Measurements from ENCODE around the gene CHMP1B.
"Not testable (repeated sequence)": the region's sequence is repeated elsewhere in the genome, so short reads cannot be mapped to it uniquely, and the experiment has no call there.

Gene CHMP1B

DNA sequence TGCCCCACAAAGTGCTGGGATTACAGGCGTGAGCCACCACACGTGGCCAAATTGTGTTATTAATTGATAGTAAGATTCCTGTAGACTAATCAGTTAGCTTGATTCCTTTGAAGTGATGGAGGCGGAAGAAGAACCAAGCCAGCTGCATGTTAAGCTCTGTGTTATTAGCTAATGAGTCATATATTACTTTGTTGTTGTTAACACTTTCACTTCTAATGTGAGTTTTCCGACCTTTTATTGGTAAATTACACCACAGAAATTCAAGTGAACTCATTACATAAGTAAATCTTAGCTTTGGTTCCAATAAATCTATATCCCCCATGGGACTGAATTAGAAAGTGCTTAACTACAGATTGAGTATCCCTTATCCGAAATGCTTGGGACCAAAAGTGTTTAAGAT lies 20.3 kb downstream of the CHMP1B start:
- peak; percentile 13 for DNase-seq (ENCODE audit: low spot score)

DNA sequence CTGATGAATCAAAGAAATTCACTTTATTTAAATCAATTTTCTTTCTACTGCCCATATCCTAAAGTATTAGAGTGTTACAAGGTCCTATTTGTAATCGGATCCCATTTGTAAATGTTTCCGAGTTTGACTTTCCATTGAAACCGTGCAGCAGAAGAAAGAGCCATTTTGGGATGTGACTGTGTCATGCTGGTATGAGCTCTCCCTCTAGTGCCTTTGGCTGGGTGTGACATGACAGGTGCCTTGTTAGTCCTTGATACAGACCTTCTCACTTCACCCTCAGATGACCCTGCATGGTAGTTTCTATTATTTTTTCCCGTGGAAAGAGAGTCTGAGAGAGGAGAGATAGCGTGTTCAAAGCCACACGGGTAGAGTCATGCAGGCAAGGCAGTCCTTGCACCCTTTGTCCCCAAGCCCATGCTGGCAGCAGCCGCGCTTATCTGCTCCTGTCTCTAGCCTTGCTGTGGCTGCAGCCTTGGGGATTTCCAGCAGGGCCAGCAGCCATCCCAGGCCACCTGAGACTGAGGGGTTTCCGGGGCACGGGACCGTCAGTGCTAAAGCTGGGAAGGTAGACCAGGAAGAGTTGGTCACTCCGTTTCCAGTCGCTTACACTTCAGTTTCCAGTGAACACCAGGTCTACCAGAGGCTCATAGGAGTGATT lies 21.4 kb downstream of the CHMP1B start:
- peak; percentile 32 for DNase-seq (ENCODE audit: low spot score)

DNA sequence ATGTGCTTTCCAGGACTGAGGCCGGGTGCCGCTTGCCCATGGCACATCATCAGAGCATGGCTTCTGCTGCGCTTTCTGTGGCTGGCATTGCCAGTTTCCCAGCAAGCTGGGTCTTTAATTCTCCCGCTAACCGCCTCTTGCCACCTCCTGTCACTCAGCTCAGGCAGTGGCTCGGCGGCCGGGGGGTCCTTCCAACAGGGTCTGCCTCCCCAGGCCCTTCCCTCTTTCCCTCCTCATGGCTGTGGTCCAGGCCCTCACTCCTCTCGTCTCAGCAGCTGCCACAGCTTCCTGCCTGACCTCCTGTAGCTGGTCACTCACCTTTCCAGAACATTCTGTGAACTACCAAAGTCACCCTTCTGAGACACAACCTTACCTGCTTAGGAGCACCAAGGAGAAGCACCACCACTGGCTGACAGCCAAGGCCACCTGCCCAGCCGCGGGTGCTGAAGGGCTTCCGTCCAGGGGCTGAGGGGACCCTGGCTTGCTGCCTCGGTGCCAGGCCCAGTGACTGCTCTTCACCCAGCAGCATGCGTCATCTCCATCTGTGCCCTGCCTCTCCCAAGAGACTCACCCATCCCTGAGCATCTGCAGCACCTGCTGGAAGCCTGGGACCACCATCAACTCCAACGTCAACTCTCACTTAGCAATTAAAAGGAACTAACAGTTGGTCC lies 22.6 kb downstream of the CHMP1B start:
- DNase-seq (ENCODE audit: low spot score), result no peak

DNA sequence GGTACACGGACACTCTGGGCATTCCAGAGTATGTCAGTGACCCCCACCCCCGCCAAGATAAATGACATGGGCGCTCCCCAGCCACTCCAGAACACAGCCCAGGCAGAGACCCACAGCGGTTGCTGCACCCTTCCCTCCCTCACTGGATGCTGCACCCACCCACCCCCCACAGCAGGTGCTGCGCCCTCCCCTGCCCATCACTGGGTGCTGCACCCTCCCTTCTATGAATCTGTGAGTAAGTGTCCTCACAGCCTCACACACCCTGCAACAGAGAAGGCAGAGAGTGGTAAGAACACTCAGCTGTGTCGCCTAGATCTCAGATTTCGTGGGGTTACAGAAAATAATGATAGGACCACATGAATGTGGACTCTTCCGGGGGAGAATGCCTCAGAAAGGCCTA lies 23.5 kb downstream of the CHMP1B start:
- no peak for DNase-seq (ENCODE audit: low spot score)

DNA sequence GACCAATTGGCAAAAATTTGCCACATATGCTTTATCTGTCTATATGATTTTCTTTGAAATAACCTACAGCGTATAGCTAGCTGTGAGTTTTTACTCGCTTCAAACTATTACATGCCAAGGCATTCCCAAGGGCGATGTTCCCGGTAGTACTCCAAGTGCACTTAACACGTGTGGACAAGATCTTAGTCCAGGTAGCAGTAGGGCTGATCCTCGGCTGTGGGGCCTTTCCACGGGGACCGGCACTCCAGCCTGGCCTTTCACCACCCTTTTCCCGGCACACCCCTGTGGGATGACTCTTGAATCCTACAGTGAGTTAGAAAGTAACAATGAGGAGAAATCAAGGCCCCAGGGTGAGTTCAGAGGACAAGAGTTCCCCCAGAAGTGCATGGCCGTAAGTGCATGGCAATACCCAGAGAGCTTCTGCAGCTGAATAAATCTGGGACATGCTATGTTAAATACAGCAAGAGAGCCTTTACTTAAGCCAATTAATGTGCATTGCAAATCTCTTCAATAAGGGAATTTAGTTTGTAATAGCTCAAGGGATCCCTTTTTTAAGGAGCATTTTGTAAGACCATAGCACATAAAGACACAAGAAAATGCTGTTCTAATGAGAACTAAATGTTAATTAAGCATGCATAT lies 26.4 kb downstream of the CHMP1B start:
- no peak for DNase-seq (ENCODE audit: low spot score)

DNA sequence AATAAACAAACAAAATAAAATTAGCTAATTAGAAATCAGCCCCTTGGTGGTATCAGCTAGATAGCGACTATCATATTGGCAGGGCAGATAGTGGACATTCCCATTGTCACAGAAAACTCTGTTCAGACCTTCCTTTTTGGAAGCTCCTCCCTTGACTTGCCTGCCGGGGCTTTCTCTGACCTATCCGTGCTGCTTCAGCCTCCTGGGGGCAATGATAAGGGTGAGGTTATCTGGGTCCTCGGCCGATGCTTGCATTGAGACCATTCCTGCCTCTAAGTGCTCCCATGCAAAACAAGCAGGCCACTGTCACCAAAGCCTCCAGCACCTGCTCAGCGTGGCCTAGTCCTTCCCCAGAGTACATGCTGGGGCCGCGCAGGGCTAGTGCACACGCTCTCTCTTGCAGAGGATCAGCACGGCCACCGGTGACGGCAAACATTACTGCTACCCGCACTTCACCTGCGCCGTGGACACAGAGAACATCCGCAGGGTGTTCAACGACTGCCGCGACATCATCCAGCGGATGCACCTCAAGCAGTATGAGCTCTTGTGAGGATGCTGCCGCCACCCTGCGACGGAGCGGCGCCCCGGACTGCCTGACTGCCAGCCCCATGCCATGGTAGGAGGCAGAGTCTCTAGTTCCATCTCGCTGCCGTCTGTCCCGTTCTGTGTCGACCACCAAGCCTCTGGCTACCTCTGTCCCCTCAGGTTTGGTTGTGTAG lies 29.5 kb downstream of the CHMP1B start:
- DNase-seq (ENCODE audit: low spot score), result no peak

DNA sequence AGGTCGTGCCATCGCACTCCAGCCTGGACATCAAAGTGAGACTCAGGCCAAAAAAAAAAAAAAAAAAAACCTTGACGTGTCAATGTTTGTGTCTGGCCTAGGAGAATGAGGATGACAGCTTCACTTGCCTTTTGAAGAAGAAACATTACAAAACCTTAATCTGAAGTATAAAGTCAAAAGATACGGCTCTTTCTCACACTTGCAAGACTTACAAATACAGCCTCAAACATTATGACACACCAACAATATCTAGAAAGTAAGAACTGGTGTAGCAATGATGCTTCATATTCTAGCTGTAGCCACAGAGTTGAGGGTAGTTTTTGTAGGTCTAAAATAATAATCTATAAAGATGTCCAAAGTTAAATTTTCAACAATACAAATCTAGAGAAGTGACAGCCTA lies 31.4 kb downstream of the CHMP1B start:
- DNase-seq (ENCODE audit: low spot score), result no peak

DNA sequence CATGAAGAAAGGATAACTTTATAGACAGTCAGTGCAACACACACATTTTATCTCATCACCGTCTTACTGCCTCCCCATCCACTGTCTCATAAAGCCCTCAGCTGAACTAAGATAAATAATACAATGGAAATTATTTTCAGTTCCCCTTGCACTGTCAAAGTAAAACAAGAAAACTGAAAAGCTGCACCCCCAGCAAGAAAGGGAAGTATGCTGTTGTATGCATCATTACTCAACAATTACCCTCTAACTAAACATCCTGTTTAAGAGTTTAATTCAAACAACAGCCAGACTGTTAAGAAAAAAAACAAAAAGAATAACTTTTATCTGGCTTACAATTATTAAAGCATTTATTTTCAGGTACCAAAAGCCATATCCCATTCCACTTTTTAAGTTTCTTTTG lies 31.9 kb downstream of the CHMP1B start:
- DNase-seq (ENCODE audit: low spot score), result no peak

DNA sequence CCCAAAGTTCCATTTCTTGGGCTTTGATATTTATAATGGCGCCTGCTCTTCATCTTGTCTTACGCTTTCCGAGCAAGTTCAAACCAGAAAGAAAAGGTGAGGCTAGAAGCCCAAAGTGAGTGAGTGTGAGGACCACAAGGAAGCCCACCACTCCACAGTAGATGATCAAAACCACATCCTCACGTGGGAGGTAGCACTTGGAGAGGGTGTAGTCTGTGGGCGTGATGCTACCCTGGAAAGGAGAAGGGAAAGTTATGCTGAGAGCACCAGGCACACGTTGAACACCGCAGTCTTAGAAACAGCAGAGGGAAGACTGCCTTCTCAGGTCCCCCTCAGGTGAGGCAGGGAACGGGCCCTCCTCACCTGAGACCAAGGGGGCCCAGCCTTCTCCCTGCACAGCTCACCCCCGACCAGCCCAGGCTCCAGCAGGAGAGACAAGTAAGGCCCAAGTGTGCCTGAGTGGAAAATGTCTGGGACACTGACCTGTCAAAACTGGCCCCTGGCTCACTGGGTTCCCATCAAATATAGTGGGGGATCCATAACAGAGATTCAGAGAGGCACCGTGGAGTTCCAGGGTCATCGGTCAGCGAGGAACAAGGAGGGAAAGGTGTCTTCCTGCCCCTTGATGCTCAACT lies 33.3 kb downstream of the CHMP1B start:
- no peak for DNase-seq (ENCODE audit: low spot score)

DNA sequence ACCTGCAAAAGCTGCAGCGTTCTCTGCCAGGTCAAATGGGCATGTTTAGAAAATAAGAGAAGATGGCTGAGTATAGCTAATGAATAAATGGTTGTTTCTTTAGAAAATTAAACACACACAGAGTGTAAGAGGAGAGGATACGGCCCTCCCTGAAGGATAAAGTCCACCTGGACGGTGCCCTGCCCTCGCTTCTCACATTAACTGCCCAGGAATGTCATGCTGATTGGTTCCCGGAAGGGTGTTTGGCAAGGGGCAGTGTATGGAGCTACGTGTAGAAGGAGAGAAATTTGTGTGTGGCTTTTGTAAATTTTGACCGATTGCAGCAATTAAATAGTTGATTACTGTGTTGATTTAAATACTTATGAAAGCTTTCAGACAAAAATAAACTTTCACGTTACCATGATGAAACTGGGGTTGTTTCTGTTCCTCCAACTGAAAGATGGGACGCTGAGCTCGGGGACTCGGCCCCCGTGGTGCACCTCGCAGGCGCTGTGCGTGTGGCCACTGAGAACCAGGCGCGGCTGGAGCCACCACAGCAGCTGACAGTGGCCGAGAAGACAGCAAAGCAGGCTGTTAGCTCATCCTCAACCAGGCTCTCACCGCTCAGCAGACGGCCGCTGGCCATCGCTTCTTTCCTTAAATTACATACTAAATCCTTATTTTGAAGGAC lies 34.2 kb downstream of the CHMP1B start:
- DNase-seq (ENCODE audit: low spot score), result no peak

DNA sequence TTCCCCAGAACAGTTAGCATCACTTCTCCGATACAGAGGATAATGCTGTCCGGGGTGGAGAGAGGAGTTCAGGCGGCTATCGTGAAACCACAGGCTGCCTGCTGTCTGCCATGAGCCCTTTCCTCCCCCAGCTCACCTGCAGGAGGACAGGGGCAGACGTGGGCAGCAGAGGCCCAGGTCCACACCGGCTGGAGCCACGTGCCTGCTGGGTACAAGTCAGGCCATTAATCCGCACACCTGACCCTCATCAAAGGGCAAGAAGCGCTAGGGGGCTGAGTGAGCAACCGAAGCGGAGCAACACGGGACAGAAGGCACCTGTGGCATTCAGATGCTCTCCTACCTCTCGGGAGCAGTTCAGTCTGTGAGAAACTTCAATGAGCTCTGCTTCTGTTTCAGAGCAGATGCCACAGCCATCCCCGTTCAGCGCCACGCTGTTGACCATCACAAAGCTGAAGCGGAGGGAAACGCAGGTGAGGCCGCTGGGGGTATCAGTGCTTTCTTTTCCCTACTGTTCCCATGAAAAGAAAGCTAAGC lies 35.4 kb downstream of the CHMP1B start:
- DNase-seq (ENCODE audit: low spot score), result no peak

DNA sequence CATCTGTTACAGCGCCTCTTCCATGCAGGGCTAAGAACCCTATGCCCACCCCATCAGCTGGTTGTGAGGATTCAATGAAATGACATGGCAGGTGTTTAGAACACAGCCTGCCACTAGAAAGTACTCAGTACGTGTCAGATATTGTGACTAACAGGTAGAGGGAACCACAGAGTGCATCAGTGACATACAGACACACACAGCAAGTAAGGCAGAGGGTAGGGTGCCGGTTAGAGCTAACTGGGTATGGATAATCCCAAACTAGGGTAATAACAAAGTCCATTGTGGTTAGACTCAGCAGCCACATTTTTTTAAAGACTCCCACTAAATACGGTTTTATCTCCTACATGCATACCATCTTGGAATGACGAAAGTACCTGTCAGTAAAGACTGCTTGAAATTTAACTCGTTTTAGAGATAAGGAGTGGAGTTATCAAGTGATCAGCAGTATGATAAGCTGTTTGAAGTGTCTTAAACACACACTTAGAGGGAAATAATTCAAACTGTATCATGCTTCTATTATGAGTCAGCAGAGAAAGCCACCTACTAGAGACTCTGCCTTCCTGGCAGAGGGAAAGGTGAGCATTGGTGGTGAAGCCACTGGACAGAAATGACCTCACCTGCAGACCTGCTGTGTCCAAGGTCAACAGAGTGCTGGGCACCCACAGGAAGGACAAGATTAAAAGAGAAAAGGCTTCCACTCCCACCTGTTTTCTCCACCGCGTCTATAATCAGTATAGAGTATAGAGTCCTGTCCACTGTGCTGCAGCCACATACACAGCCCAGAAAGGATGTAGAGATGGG lies 36.3 kb downstream of the CHMP1B start:
- no peak for DNase-seq (ENCODE audit: low spot score)

DNA sequence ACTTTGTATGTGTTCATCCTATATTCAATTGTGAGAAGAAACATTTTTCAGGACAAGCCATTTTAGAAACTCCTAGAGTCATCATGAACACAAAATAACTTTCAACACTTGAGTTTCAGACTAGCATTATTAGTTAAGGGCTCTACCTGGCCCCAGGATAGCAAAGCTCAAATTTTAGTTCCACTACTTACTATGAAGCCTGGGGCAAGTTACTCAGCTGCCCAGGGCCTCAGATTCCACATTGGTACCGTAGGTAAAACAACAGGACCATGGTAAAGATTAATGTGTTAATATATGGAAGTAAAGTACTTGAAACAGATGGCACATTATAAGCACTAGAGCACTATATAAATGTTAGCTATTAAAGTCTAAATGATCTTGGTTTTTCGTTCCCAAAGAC lies 37.5 kb downstream of the CHMP1B start:
- no peak for DNase-seq (ENCODE audit: low spot score)

DNA sequence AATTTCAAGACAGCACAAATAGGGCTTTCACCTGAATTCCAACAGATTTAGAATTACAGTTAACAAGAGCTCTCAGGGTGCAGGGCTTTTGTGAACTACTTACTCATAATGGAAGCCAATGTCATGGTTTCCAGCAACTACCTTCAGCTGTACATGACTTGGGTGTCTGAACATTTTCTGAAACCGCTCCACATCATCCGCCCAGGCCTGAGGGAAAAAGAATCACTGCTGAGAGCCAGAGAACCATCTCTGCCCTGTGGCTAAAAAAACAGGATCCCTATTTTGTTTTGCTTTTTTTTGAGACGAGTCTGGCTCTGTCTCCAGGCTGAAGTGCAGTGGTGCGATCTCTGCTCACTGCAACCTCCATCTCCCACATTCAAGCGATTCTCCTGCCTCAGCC lies 38.1 kb downstream of the CHMP1B start:
- no peak for DNase-seq (ENCODE audit: low spot score)

DNA sequence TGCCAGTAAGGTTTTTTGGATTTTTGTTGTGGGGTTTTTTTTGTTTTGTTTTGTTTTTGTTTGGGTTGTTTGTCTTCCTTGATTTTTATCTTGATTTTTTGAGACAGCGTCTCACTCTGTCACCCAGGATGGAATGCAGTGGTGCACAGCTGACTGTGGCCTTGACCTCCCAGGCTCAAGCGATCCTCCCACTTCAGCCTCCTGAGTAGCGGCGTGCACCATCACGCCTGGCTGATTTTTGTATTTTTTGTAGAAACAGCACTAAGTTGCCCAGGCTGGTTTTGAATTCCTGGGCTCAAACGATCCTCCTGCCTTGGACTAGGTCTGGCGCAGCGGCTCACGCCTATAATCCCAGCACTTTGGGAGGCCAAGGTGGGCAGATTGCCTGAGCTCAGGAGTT lies 40.5 kb downstream of the CHMP1B start:
- DNase-seq (ENCODE audit: low spot score), result no peak

DNA sequence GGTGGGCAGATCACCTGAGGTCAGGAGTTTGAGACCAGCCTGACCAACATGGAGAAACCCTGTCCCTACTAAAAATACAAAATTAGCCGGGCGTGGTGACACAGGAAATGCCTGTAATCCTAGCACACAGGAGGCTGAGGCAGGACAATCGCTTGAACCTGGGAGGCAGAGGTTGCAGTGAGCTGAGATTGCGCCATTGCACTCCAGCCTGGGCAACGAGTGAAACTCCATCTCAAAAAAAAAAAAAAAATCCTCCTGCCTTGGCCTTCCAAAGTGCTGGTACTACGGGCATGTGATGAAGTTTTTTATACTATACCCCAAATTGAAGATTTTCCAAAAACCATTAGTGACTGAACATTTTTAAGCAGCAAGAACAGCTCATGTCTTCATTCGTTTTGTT lies 41.2 kb downstream of the CHMP1B start:
- not testable (repeated sequence) for DNase-seq (ENCODE audit: low spot score)

DNA sequence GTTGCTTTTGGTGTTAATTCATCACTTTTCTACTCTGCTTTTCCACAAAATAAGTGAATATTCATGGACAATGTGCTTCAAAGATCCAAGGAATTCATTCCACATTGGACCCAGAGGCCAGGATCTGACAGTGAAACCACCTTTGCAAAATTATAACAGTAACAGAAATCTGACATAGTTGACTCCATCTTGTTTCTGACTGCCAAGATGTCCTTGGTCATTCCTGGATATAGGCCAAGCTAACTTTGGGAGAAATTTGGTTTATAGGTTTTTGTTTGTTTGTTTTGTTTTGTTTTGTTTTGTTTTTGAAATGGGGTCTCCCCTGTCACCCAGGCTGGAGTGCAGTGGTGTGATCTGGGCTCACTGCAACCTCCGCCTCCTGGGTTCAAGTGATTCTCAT lies 46.6 kb downstream of the CHMP1B start:
- no peak for DNase-seq (ENCODE audit: low spot score)

DNA sequence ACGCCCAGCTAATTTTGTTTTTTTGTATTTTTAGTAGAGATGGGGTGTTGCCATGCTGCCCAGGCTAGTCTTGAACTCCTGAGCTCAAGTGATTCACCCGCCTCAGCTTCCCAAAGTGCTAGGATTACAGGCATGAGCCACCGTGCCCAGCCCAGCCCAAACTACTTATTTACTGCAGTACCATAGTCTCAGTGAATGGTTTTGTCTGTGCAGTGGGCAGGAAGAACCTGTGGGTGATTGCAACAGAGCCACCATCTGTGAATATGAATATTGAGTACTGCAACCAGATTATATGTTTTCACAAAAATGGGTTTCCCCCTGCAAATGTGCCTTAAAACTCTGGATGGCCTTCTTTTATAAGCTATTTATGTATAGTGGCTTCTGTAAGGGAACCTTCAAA lies 47.9 kb downstream of the CHMP1B start:
- DNase-seq (ENCODE audit: low spot score), result no peak

DNA sequence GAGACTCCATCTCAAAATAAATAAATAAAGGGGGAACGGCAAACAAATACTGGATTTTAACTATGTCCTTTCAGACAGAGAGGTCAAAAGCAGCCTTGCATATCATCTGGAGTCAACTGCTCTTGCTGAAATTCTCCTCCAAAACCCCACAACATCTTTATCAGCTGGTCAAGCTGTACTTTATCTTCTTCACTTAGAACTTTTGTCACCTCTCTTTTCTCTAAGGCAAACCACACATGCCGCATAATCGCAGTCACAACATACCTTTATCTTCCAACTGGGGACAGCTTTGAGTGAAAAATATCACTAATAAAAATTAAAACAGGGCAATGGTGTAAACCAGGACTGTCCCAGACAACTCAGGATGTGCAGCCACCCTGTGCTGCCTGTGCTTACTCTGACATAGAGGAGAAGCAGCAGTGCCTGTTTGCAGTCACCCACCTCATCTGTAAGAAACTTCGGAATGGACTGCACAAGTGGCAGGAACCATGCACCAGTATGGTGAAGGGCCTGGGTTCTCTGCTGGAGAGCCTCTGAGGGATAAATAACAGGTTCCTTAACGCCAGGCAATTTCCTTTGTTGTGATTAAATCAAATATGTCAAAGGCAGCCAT lies 50.7 kb downstream of the CHMP1B start:
- no peak for DNase-seq (ENCODE audit: low spot score)

DNA sequence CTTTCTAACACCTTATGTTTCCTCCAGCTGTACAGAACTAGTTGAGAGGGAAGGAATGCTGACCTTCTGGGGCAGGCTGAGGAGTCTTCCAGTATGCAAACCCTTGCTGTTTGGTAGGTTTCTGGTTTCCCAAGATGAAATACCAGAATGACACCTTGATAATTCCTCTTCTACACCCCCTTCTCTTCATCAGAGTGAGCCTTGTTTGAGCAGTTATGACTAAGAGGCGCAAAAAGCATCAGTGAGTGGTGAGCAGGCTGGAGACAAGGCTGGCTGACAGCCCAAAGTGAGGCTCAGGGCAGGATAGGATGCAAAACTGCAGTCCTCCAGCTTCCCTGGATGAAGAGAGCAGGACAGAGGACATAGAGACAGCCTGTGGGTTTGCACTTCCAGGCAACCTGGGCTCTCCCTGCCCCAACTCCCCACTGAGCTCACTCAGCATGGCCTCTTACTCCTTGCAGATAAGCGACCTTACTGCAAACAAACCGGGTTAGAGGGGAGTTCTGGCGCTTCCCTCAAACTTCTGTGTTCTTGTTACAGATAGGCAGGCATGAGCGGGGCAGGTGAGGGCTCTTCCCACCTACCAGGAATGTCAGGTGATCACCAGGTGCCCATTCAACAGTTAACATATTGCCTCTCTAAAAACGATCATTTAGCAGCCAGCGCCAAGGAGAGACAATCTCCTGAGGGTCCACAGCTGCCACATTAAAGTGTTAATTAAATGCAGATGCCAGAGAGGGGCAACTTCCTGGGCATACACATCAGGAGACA lies 51.5 kb downstream of the CHMP1B start:
- no peak for DNase-seq (ENCODE audit: low spot score)
